B cell (primary cell): ENCODE measurements around the gene MICOS13.

Experiments
- CTCF ChIP-seq: fragments of 200-600 bp; IDR thresholded peaks from one replicate; pipeline ENCODE4 v1.8.0; 2022; ENCODE audit warnings: antibody characterized with exemption, mild to moderate bottlenecking
- EZH2 ChIP-seq: IDR thresholded peaks from 2 replicates; pipeline ENCODE4 v1.6.1; 2012; ENCODE audit warnings: borderline replicate concordance, low read depth, mild to moderate bottlenecking, moderate library complexity, low read length; ENCODE audit not compliant: insufficient read depth, poor library complexity, severe bottlenecking

- no peak for TF ChIP-seq EZH2
- TF ChIP-seq CTCF = no peak
Measured at GRCh38 chr19:5697890-5698634, 17.7 kb upstream of the MICOS13 start.
